Activated gamma-delta T cell treated with Interleukin-2 at 50 U/mL for 16 hours (primary cell): ENCODE measurements around the gene CYSLTR2.

Experiments
- DNase-seq: peaks from one replicate; pipeline ENCODE4 v3.0.0-alpha.2; 2020

Gene CYSLTR2

GRCh38 chr13:48707405-48707804 lies 53.7 kb downstream of the CYSLTR2 start:
- no peak for DNase-seq

GRCh38 chr13:48708764-48709163 lies 55.0 kb downstream of the CYSLTR2 start:
- DNase-seq, result no peak

GRCh38 chr13:48709213-48709612 lies 55.5 kb downstream of the CYSLTR2 start:
- DNase-seq, result no peak

- DNase-seq, result no peak
Measured at GRCh38 chr13:48710160-48710559, 56.4 kb downstream of the CYSLTR2 start.

GRCh38 chr13:48712141-48712540 lies 58.4 kb downstream of the CYSLTR2 start:
- no peak for DNase-seq

GRCh38 chr13:48715977-48716376 lies 62.2 kb downstream of the CYSLTR2 start:
- DNase-seq, result no peak

GRCh38 chr13:48720621-48721020 lies 66.9 kb downstream of the CYSLTR2 start:
- DNase-seq, result no peak

GRCh38 chr13:48723168-48723567 lies 69.4 kb downstream of the CYSLTR2 start:
- DNase-seq, result no peak

GRCh38 chr13:48725271-48725670 lies 71.5 kb downstream of the CYSLTR2 start:
- DNase-seq, result no peak

- no peak for DNase-seq
Measured at GRCh38 chr13:48726711-48727110, 73.0 kb downstream of the CYSLTR2 start.

- no peak for DNase-seq
Measured at GRCh38 chr13:48727241-48728011, 73.7 kb downstream of the CYSLTR2 start.

GRCh38 chr13:48728226-48728625 lies 74.5 kb downstream of the CYSLTR2 start:
- DNase-seq, result no peak

- DNase-seq, result no peak
Measured at GRCh38 chr13:48728876-48729275, 75.1 kb downstream of the CYSLTR2 start.

GRCh38 chr13:48729856-48730255 lies 76.1 kb downstream of the CYSLTR2 start:
- DNase-seq, result no peak

GRCh38 chr13:48731001-48731658 lies 77.4 kb downstream of the CYSLTR2 start:
- no peak for DNase-seq

- DNase-seq, result peak; percentile 50
Measured at GRCh38 chr13:48731957-48732569, 78.3 kb downstream of the CYSLTR2 start.

- DNase-seq, result no peak
Measured at GRCh38 chr13:48733739-48734335, 80.1 kb downstream of the CYSLTR2 start.

- DNase-seq, result no peak
Measured at GRCh38 chr13:48735571-48735970, 81.8 kb downstream of the CYSLTR2 start.

- DNase-seq, result no peak
Measured at GRCh38 chr13:48737689-48738088, 84.0 kb downstream of the CYSLTR2 start.

- DNase-seq, result no peak
Measured at GRCh38 chr13:48738311-48738710, 84.6 kb downstream of the CYSLTR2 start.

GRCh38 chr13:48739386-48739964 lies 85.7 kb downstream of the CYSLTR2 start:
- no peak for DNase-seq

GRCh38 chr13:48741377-48741776 lies 87.6 kb downstream of the CYSLTR2 start:
- DNase-seq, result no peak

GRCh38 chr13:48746821-48747220 lies 93.1 kb downstream of the CYSLTR2 start:
- DNase-seq, result no peak
